HG02840 (cell line): Measurements from ENCODE around the gene PDCD1LG2.
"Not testable (repeated sequence)": the region's sequence is repeated elsewhere in the genome, so short reads cannot be mapped to it uniquely, and the experiment has no call there.

Source experiments
- ATAC-seq: cut with Tn5 transposase; IDR thresholded peaks from one replicate; pipeline ENCODE4 v1.9.1; 2021; ENCODE audit warnings: mild to moderate bottlenecking, moderate library complexity, moderate number of reproducible peaks; ENCODE audit not compliant: unreplicated experiment, low FRiP score

Gene PDCD1LG2

DNA sequence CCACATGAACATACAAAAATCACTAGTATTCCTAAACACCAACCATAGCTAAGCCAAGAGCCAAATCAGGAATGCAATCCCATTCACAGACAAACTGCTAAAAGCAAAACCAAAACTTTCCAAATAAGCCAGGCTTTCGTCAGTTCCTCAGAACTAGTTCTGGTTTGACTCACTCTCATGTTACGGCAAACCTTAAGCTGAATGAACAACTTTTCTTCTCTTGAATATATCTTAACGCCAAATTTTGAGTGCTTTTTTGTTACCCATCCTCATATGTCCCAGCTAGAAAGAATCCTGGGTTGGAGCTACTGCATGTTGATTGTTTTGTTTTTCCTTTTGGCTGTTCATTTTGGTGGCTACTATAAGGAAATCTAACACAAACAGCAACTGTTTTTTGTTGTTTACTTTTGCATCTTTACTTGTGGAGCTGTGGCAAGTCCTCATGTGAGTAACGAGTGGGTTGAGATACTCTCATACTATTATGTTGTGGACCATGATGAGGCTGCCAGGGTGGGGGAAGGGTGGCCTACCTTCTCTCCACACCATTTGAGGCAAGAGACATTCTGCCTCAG is at the start of gene PDCD1LG2:
Gene PDCD1LG2, plus strand, starts transcription at position 172 of the 572 bp plus-strand sequence. CDS start 12,016 bp downstream, outside the sequence.
- ATAC-seq = peak; percentile 62

DNA sequence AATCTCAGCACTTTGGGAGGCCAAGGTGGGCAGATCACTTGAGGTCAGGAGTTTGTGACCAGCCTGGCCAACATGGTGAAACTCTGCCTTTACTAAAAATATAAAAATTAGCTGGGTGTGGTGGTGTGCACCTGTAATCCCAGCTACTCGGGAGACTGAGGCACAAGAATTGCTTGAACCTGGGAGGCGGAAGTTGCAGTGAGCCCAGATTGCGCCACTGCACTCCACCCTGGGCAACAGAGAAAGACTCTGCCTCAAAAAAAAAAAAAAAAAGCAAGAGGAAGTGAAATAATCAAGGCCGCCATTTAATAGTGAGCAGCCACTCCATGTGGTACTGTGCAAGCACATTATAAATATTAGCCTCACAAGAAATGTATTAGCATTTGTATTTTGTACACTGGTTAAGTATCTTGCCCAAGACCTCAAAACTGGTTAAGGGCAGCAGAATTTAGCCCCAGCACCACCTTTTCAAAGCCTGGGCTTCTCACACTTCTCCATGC is 45.5 kb upstream of the PDCD1LG2 start:
- ATAC-seq = not testable (repeated sequence)

DNA sequence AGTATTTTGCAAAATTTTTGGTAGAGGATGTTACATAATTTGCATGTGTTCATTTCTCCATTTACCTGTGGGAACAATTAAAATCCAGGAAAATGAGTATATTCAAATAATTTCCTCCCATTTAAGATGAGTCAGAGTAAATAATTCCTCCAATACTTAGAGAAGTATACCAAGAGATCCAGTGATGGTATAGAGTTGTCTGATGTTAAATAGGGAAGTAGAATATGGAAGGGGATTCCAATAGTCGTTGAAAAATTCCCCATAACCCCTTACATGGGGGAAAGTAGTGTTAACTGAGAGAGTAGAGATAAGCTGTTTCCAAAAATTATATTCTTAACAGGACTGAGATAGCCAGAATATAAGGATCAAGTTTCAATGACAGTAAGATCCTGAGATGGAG is 44.3 kb upstream of the PDCD1LG2 start:
- ATAC-seq = no peak

DNA sequence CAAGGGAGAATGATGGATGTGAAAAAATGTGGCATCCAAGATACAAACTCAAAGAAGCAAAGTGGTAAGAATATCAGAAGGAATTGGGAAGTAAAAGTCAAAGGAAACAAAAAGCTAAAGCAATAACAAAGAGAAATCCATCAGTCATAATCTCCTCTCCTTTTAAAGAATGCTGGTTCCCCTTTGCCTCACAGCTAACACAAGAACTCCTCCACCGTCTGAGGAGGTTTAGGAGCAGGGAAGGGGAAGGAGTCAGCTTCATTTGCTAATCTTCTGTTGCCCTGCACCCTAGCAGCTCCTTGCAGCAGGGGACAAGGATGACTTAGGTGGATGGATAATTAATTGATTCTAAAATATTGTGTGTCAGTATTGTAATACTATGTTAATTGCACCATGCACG is 43.6 kb upstream of the PDCD1LG2 start:
- ATAC-seq = no peak

GRCh38 chr9:5468850-5469249 is 41.5 kb upstream of the PDCD1LG2 start:
- no peak for ATAC-seq

GRCh38 chr9:5470122-5470521 is 40.2 kb upstream of the PDCD1LG2 start:
- ATAC-seq = no peak

DNA sequence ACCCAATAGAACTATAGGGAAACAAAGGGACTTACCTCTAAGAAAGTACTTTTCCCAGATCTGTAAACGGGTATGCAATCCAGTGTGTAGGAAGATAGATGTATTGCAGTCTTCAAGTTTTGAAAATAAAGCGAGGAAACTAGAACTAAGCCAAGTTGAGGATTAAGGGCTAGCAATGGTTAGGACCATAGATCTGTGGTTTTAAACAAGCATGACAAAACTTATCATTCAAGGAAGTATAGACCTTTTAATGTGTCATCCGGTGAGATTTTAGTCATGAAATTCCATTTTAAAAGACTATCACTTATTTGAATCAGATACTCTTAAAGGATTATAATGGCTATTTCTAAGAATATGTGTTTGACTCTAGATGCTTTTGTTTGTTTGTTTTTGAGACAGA is 39.5 kb upstream of the PDCD1LG2 start:
- ATAC-seq = no peak

GRCh38 chr9:5475611-5476010 is 34.7 kb upstream of the PDCD1LG2 start:
- not testable (repeated sequence) for ATAC-seq

- no peak for ATAC-seq
Measured at GRCh38 chr9:5478206-5478605, 32.1 kb upstream of the PDCD1LG2 start.

GRCh38 chr9:5479994-5480694 is 30.2 kb upstream of the PDCD1LG2 start:
- no peak for ATAC-seq

GRCh38 chr9:5480919-5481318 is 29.4 kb upstream of the PDCD1LG2 start:
- no peak for ATAC-seq

DNA sequence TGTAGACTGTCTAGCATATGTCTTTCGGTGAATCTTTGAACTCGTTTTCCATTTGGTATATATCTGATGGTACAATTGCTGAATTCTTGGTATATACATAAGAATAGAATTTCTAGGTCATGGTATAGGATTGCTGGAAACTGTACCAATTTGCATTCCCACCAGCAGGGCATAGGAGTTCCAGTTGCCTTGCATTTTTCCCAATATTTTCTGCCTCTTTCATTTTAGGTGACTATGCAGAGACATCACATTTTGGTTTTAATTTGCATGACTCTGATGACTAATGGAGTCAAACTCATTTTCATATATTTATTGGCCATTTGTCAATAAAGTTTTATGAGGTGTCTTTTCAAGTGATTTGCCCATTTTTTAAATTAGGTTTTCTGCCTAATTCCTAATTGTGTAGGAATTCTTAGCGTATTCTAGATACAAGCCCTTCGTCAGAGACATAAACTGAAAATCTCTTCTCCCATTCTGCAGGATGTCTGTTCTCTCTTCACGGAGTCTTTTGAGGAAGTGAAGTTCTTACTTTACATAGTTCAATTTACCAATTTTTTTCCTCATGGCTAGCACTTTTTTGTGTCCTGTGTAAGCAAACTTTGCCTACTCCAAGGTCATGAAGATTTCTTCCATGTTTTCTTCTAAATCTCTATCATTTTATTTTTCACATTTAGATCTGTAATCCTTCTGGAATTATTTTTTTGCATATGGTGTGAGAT is 28.9 kb upstream of the PDCD1LG2 start:
- no peak for ATAC-seq

DNA sequence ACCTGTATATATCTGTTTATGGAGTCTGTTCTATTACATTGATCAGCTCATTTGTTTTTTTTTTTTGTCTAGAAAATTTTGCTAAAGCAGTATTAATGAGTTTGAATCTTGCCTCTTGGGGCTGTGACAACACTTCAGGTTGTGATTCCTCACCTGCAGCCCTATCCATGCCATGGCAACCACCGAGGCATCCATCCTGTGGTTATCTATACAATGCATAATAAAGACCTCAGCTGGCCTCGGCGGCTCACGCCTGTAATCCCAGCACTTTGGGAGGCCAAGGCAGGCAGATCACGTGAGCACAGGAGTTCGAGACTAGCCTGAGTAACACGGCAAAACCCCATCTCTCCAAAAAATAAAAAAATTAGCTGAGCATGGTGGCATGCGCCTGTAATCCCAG is 28.1 kb upstream of the PDCD1LG2 start:
- ATAC-seq = no peak

DNA sequence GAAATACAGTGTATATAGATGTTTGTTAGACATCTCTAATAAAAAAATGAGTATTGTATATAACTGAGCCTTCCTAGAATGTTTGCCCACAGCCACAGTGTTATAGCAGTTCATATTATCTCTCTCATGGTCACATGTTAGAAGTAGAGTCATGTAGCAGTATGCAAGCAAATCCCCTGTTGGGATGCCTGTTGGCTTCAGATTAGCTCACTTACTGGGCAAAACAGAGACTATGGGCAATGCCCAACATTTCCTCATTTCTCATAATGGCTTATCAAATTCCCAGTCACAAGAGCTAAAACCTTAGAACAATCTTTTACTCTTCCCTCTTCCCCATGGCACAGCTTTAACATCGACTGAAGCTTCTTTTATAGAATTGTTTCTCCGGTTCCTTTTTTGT is 27.0 kb upstream of the PDCD1LG2 start:
- no peak for ATAC-seq

- ATAC-seq = no peak
Measured at GRCh38 chr9:5485378-5486085, 24.8 kb upstream of the PDCD1LG2 start.

DNA sequence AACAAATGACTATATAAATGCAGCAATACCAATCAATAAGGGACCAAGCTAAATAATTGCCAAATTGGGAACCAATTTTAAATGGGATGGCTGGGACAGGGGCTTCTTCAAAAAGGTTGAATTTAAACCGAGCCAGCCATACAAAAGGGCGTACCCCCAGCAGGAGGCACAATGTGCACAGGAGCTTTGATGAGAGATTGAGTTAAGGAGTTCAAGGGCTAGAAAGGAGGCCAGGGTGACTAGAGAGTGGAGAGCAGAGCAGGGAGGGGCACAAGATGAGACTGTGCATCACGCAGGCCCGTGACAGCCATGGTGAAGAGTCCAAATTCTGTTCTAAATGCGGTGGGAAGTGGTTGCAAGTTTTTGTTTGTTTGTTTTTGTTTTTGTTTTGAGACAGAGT is 23.3 kb upstream of the PDCD1LG2 start:
- ATAC-seq = no peak

GRCh38 chr9:5488221-5489008 is 21.9 kb upstream of the PDCD1LG2 start:
- ATAC-seq = no peak

DNA sequence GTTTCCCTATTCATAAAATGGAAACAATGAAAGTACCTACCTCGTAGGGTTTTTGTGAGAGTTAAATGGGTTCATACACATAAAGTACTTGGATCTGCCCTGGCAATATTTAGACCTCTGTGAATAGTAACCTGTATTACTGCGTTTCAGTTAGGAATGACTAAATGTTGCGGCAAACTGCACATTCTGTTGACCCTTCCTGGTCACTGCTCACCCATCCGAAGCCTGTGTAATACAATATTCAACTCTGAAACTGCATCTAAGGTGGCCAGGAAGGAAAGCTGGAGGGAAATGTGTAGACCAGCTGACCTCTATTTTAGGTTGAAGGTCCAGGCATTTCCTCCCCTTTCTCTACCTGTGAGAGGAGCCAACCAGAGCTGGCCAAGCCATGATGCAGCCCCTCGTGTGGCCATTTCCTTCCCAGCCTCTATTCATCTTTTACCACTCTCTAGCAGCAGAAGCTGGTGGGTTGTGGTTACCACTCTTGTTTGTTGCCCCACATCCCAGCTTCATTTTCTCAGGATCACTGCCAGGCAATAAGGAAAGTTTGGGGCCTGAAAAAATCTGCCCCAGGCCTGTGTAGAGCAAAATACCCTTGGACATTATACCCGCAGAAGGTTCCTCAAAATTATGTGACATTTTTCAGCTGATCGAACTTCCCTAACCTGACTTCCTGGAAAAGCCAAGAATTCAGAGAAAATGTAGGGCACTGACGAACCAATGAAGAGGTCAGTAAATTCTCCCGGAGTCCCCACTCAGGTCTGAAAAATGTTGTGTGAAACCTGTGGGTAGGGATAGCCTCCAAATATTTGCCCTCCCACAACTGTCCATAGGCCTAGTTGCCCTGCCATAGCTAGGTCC is 20.5 kb upstream of the PDCD1LG2 start:
- no peak for ATAC-seq

- ATAC-seq = no peak
Measured at GRCh38 chr9:5492965-5493678, 17.2 kb upstream of the PDCD1LG2 start.
